Measurements from ENCODE around the gene CYP39A1. TPM values are rescaled to one million over a fixed set of nuclear protein-coding genes. Genes with fewer than 3 reads are reported as not detected.
A peak's percentile ranks its signal among the peaks of the same experiment; 100 is the strongest.

Gene CYP39A1
- total RNA-seq, 1 experiment from 2014 or later = 1.7 TPM

DNA sequence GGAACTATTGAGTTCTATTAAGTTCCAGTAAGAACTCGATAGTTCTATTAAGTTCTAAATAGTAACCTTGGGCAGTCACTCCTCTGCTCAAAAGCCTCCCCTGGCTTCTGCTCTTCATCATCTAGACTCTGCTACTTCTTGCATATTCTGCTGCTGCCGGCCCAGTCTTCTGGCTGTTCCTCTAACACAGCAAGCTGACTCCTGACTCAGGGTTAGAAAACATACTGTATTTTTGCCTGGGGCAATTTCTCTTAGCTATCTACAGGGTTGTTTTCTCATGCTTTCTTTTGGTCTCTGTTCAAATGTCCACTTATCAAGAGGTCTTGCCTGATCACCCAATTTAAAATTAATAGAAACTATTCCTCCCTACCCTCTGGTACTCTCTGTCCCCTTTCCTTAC, 14.8 kb upstream of the CYP39A1 start:
- CTCF ChIA-PET = no interaction called here
- H3K9me3 Mint-ChIP-seq (ENCODE audit: low read depth, unreplicated experiment) = no peaks in the 10 kb centered on the region
- no TSS peak for BruUV-seq (replicated peaks)

DNA sequence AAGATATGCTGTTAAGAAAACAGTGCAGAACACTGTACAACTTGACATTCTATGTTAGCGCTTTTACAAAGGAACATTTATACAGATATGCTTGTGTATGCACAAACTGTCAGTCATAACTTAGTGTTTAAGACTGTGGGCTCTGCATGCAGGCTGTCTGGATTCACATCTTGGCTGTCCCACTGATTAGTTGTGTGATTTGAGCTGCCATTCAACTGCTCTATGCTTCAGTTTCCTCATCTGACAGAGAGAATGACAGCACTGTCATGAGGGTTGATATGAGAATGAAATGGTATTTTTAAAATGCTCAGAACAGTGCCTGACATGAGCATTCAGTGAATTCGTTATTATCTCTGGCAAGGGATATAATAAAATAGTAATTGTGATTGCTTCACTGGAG, 8.9 kb upstream of the CYP39A1 start:
- Mint-ChIP-seq H3K4me3 (ENCODE audit: low read depth, unreplicated experiment) (no peak overlapping the region), H3K4me1 (ENCODE audit: low read depth, unreplicated experiment) (no peaks in the 10 kb centered on the region), H3K9me3 (ENCODE audit: low read depth, unreplicated experiment) (no peaks in the 10 kb centered on the region), H3K36me3 (ENCODE audit: insufficient read depth, unreplicated experiment) (no peaks in the 10 kb centered on the region), H3K27ac (ENCODE audit: unreplicated experiment) (no peak overlapping the region), H3K27me3 (ENCODE audit: unreplicated experiment) (no peaks in the 10 kb centered on the region)
- no peak for TF ChIP-seq CTCF (IDR thresholded peaks at IDR 0.05; ENCODE audit: unreplicated experiment)
- no TSS peak for BruUV-seq (replicated peaks)
- no peak for DNase-seq
- intact Hi-C loops (cut with micrococcal nuclease; ENCODE audit: unreplicated experiment) = no loop called here
- CTCF ChIA-PET = no interaction called here

More for the DNA sequence above, 14.8 kb upstream of the CYP39A1 start:
- no peak for TF ChIP-seq CTCF (IDR thresholded peaks at IDR 0.05; ENCODE audit: unreplicated experiment)
- Mint-ChIP-seq H3K27me3 (ENCODE audit: unreplicated experiment) (no peaks in the 10 kb centered on the region), H3K4me1 (ENCODE audit: low read depth, unreplicated experiment) (no peaks in the 10 kb centered on the region), H3K27ac (ENCODE audit: unreplicated experiment) (no peak overlapping the region), H3K4me3 (ENCODE audit: low read depth, unreplicated experiment) (no peak overlapping the region), H3K36me3 (ENCODE audit: insufficient read depth, unreplicated experiment) (no peaks in the 10 kb centered on the region)
- no peak for DNase-seq
- intact Hi-C loops (cut with micrococcal nuclease; ENCODE audit: unreplicated experiment) = no loop called here

DNA sequence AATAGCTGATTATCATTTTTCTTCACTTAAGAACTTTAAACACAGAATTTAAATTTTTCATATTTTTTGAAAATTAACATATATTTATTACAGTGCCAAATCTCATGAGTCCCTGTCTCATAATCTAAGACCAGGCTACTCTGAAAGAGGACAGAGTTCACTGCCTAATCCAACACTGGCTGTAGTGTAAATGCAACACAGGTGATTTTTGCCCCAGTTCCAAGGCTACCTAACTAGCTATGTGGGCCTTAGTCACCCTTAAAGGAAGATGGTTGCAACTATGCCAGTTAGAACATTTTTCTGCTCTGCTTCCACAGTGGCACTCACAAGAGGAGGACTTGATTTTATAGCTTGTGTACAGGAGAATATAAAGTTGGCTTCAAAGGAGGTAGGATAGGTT, 5.0 kb upstream of the CYP39A1 start:
- Mint-ChIP-seq H3K27me3 (ENCODE audit: unreplicated experiment) (no peaks in the 10 kb centered on the region), H3K36me3 (ENCODE audit: insufficient read depth, unreplicated experiment) (peaks cover 11% of the 10 kb centered on the region)

GRCh38 chr6:46655803-46656202, 3.2 kb upstream of the CYP39A1 start:
- Mint-ChIP-seq H3K36me3 (ENCODE audit: insufficient read depth, unreplicated experiment) (peaks cover 20% of the 10 kb centered on the region), H3K4me1 (ENCODE audit: low read depth, unreplicated experiment) (no peaks in the 10 kb centered on the region), H3K4me3 (ENCODE audit: low read depth, unreplicated experiment) (no peak overlapping the region), H3K27me3 (ENCODE audit: unreplicated experiment) (no peaks in the 10 kb centered on the region), H3K27ac (ENCODE audit: unreplicated experiment) (no peak overlapping the region), H3K9me3 (ENCODE audit: low read depth, unreplicated experiment) (no peaks in the 10 kb centered on the region)
- intact Hi-C loops (cut with micrococcal nuclease; ENCODE audit: unreplicated experiment) = no loop called here
- peak; percentile 15 for DNase-seq
- no TSS peak for BruUV-seq (replicated peaks)
- peak; percentile 33 for TF ChIP-seq CTCF (IDR thresholded peaks at IDR 0.05; ENCODE audit: unreplicated experiment)
- CTCF ChIA-PET = interaction anchor here (0.6 kb wide), 1 partner anchor 18 kb away, joined by 6 read pairs; no protein-coding TSS in a partner anchor

More for the DNA sequence above, 5.0 kb upstream of the CYP39A1 start:
- no peak overlapping the region for H3K27ac Mint-ChIP-seq (ENCODE audit: unreplicated experiment)
- intact Hi-C loops (cut with micrococcal nuclease; ENCODE audit: unreplicated experiment) = no loop called here
- no TSS peak for BruUV-seq (replicated peaks)
- H3K9me3 Mint-ChIP-seq (ENCODE audit: low read depth, unreplicated experiment) = no peaks in the 10 kb centered on the region
- H3K4me1 Mint-ChIP-seq (ENCODE audit: low read depth, unreplicated experiment) = no peaks in the 10 kb centered on the region
- CTCF ChIA-PET = no interaction called here
- no peak for DNase-seq
- no peak overlapping the region for H3K4me3 Mint-ChIP-seq (ENCODE audit: low read depth, unreplicated experiment)
- no peak for TF ChIP-seq CTCF (IDR thresholded peaks at IDR 0.05; ENCODE audit: unreplicated experiment)

All from Calu3 (cell line).